Measurements from ENCODE around the gene OR51S1.

DNA sequence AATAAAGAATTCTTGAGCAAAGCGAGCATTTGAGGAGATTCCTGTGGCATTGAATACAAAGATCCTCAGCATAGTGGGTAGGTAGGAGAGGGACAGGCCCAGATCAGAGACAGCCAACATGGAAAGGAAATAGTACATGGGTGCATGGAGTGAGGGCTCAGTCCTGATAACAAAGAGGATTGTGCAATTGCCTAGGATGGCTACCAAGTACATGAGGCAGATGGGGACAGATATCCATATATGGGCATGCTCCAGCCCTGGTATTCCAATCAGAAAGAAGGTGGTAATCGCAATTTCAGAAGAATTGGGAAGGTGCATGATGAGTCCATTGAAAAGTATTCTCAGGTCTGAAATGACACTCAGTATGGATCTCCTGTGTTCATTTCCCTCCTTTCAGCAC, 41.3 kb upstream of the OR51S1 start:
- TF ChIP-seq, protein P1, sequence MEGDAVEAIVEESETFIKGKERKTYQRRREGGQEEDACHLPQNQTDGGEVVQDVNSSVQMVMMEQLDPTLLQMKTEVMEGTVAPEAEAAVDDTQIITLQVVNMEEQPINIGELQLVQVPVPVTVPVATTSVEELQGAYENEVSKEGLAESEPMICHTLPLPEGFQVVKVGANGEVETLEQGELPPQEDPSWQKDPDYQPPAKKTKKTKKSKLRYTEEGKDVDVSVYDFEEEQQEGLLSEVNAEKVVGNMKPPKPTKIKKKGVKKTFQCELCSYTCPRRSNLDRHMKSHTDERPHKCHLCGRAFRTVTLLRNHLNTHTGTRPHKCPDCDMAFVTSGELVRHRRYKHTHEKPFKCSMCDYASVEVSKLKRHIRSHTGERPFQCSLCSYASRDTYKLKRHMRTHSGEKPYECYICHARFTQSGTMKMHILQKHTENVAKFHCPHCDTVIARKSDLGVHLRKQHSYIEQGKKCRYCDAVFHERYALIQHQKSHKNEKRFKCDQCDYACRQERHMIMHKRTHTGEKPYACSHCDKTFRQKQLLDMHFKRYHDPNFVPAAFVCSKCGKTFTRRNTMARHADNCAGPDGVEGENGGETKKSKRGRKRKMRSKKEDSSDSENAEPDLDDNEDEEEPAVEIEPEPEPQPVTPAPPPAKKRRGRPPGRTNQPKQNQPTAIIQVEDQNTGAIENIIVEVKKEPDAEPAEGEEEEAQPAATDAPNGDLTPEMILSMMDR (IDR thresholded peaks at IDR 0.05; ENCODE audit: insufficient read depth, low read length) = no peak
- TF ChIP-seq POLR2AphosphoS5 (IDR thresholded peaks at IDR 0.05; ENCODE audit: low read depth) (no peak), GABPA (IDR thresholded peaks at IDR 0.05; ENCODE audit: low read depth) (no peak)
- TF ChIP-seq, protein P2, sequence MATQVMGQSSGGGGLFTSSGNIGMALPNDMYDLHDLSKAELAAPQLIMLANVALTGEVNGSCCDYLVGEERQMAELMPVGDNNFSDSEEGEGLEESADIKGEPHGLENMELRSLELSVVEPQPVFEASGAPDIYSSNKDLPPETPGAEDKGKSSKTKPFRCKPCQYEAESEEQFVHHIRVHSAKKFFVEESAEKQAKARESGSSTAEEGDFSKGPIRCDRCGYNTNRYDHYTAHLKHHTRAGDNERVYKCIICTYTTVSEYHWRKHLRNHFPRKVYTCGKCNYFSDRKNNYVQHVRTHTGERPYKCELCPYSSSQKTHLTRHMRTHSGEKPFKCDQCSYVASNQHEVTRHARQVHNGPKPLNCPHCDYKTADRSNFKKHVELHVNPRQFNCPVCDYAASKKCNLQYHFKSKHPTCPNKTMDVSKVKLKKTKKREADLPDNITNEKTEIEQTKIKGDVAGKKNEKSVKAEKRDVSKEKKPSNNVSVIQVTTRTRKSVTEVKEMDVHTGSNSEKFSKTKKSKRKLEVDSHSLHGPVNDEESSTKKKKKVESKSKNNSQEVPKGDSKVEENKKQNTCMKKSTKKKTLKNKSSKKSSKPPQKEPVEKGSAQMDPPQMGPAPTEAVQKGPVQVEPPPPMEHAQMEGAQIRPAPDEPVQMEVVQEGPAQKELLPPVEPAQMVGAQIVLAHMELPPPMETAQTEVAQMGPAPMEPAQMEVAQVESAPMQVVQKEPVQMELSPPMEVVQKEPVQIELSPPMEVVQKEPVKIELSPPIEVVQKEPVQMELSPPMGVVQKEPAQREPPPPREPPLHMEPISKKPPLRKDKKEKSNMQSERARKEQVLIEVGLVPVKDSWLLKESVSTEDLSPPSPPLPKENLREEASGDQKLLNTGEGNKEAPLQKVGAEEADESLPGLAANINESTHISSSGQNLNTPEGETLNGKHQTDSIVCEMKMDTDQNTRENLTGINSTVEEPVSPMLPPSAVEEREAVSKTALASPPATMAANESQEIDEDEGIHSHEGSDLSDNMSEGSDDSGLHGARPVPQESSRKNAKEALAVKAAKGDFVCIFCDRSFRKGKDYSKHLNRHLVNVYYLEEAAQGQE (IDR thresholded peaks at IDR 0.05; ENCODE audit: insufficient replicate concordance, low read depth) = no peak
